Calu3 (cell line): ENCODE results near the gene CDH4. TPM values are rescaled to one million over a fixed set of nuclear protein-coding genes. Genes with fewer than 3 reads are reported as not detected.

Source experiments
- BruUV-seq: library from RNA; stranded (reverse); fragments of 400-500 nt; replicated peaks from 2 replicates; lab custom pipeline; 2021; lab: Mats Ljungman, UMichigan
- CTCF ChIA-PET: fragments of 300-600 bp; sonication (Branson Sonifier 250); formaldehyde crosslinking; loops from one replicate; lab custom pipeline; 2022; ENCODE audit warnings: antibody characterized with exemption; lab: Charles Lee
- DNase-seq: peaks from one replicate; pipeline ENCODE4 v3.0.0; 2022
- H3K27ac Mint-ChIP-seq: one replicate; pipeline ENCODE4 v1.8.0; 2022; ENCODE audit warnings: mixed read lengths; ENCODE audit not compliant: unreplicated experiment
- H3K27me3 Mint-ChIP-seq: one replicate; pipeline ENCODE4 v1.8.0; 2022; ENCODE audit warnings: mixed read lengths; ENCODE audit not compliant: unreplicated experiment
- H3K36me3 Mint-ChIP-seq: one replicate; pipeline ENCODE4 v1.8.0; 2022; ENCODE audit warnings: mild to moderate bottlenecking, moderate library complexity, mixed read lengths; ENCODE audit not compliant: insufficient read depth, unreplicated experiment
- H3K4me1 Mint-ChIP-seq: one replicate; pipeline ENCODE4 v1.8.0; 2022; ENCODE audit warnings: mild to moderate bottlenecking, low read depth, mixed read lengths; ENCODE audit not compliant: unreplicated experiment
- H3K4me3 Mint-ChIP-seq: one replicate; pipeline ENCODE4 v1.8.0; 2022; ENCODE audit warnings: mild to moderate bottlenecking, low read depth, moderate library complexity, mixed read lengths; ENCODE audit not compliant: unreplicated experiment
- H3K9me3 Mint-ChIP-seq: one replicate; pipeline ENCODE4 v1.8.0; 2022; ENCODE audit warnings: low read depth, mixed read lengths; ENCODE audit not compliant: unreplicated experiment
- CTCF ChIP-seq: fragments of 200-600 bp; IDR thresholded peaks from one replicate; pipeline ENCODE4 v1.8.0; 2022; ENCODE audit warnings: antibody characterized with exemption; ENCODE audit not compliant: unreplicated experiment
- intact Hi-C: fragments of 100-400 bp; cut with micrococcal nuclease; formaldehyde crosslinking; loops from one replicate; pipeline ENCODE4 v1.10.0; 2022; ENCODE audit not compliant: unreplicated experiment
- total RNA-seq: library from RNA; stranded (reverse); gene quantifications from 2 replicates; pipeline ENCODE4 v1.2.3, GENCODE V29; 2022

CDH4 gene
- total RNA-seq, 1 experiment from 2014 or later: not detected

- no peak for TF ChIP-seq CTCF
- H3K27me3 Mint-ChIP-seq: peaks cover 4% of the 10 kb centered on the region
- H3K4me1 Mint-ChIP-seq: no peaks in the 10 kb centered on the region
- H3K4me3 Mint-ChIP-seq: no peak overlapping the region
- no peaks in the 10 kb centered on the region for H3K36me3 Mint-ChIP-seq
- no peak for DNase-seq
- BruUV-seq: no TSS peak
- H3K27ac Mint-ChIP-seq: no peak overlapping the region
- intact Hi-C loops: no loop called here
- CTCF ChIA-PET: no interaction called here
- peaks cover 4% of the 10 kb centered on the region for H3K9me3 Mint-ChIP-seq
Observed at GRCh38 chr20:61372137-61373054, 120.3 kb downstream of the CDH4 start.

GRCh38 chr20:61373055-61373399, 121.0 kb downstream of the CDH4 start:
- Mint-ChIP-seq H3K27ac (no peak overlapping the region), H3K4me3 (no peak overlapping the region), H3K9me3 (peaks cover 3% of the 10 kb centered on the region), H3K27me3 (no peaks in the 10 kb centered on the region), H3K36me3 (no peaks in the 10 kb centered on the region), H3K4me1 (no peaks in the 10 kb centered on the region)
- CTCF ChIA-PET: no interaction called here
- TF ChIP-seq CTCF: no peak
- no TSS peak for BruUV-seq
- intact Hi-C loops: no loop called here
- no peak for DNase-seq

GRCh38 chr20:61373956-61374545, 122.0 kb downstream of the CDH4 start:
- intact Hi-C loops: no loop called here
- Mint-ChIP-seq H3K27me3 (no peaks in the 10 kb centered on the region), H3K27ac (no peak overlapping the region), H3K9me3 (peaks cover 6% of the 10 kb centered on the region), H3K4me1 (no peaks in the 10 kb centered on the region), H3K4me3 (no peak overlapping the region), H3K36me3 (no peaks in the 10 kb centered on the region)
- TF ChIP-seq CTCF: no peak
- BruUV-seq: no TSS peak
- no peak for DNase-seq
- CTCF ChIA-PET: no interaction called here

GRCh38 chr20:61376541-61377240, 124.6 kb downstream of the CDH4 start:
- BruUV-seq: no TSS peak

More at GRCh38 chr20:61376541-61377240, 124.6 kb downstream of the CDH4 start:
- Mint-ChIP-seq H3K27ac (no peak overlapping the region), H3K9me3 (peaks cover 6% of the 10 kb centered on the region), H3K36me3 (no peaks in the 10 kb centered on the region), H3K27me3 (no peaks in the 10 kb centered on the region), H3K4me1 (no peaks in the 10 kb centered on the region), H3K4me3 (no peak overlapping the region)
- no peak for TF ChIP-seq CTCF
- CTCF ChIA-PET: no interaction called here
- intact Hi-C loops: no loop called here
- no peak for DNase-seq
